Fibroblast of the conjunctiva (primary cell): ENCODE data around the gene XIRP1.

ENCODE experiments used
- DNase-seq: peaks from one replicate; pipeline ENCODE4 v3.0.0-alpha.2; 2010; ENCODE audit warnings: low read depth

XIRP1 gene

DNA sequence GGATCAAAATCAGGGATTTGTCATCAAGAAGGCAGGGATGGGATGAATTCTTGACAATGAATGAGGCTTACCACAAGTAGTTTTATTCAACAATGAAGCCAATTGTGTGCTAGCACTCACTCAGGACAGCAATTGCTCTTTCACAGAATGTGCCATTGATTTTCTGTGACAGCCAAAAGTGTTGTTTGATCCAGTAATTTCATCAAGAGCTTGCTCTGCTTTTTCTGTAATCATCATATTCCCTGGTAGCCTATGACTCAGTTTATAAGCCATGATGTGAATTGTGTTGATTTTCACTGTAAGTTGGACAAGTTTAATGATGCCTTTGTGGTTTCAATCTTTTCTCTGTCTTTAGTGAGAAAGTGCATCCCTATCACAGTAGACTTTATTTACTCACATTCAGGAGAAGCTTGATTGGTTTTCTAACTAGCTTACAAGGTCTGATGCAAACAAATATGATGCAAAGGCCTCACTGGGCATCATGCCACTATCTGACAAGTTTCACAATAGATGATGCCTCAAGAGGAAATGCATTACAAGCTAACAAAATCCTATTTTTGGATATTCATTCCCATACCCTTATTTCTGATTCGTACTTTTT lies 25.4 kb downstream of the XIRP1 start:
- DNase-seq = peak; percentile 93

DNA sequence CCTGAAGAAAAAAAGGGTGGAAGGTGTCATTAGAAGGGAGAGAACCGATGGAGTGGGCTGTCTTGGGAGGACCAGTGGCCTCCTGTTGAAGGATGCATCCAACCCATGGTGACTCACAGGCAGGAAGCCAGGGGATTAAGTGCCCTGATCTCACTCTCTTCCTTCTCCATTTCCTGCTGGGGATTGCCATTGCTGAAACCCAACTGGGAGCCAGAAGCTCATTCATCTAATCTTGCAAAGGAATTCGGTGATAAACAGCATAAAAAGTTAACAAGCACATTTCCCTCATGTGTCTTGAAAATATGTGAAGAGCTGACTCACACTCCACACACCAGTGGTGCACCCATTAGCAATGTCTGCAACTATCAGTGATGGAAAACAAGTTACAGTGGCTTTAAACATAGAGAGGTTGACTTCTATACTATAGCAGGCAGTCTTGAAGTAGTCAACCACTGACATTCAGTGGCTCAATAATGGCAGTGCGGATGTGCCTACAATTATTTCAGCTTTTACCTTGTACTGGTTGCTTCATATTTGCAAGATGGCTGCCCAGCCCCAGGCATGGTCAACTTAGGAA lies 26.2 kb downstream of the XIRP1 start:
- DNase-seq = peak; percentile 63

DNA sequence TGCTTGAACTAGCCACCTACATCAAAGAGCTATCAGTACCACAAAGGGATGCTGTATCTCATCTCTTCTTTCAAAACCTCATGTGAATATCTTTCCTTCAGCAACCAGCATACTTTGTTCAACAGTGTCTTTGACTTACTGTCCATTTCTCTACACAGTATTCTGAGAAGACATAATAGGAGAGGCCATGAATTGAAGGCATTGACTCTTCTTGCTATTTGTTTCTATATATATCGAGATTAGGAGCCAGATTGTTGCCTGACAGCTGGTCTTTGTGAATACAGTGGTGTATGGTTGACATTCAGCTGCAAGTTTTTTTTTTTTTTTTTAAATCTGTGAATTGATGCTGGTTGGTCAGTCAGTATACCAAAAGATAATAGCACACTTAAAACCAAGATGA lies 26.9 kb downstream of the XIRP1 start:
- no peak for DNase-seq

DNA sequence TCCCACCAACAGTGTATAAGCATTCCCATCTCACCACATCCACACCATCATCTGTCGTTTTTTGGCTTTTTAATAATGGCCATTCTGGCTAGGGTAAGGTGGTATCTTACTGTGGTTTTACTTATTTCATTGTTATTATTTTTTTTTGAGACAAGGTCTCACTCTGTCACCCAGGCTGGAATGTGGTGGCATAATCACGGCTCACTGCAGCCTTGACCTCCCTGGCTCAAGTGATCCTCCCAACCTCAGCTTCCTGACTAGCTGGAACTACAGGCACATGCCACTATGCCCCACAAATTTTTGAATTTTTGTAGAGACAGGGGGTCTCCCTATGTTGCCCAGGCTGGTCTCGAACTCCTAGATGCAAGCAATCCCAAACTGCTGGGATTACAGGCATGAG lies 28.0 kb downstream of the XIRP1 start:
- DNase-seq = no peak

DNA sequence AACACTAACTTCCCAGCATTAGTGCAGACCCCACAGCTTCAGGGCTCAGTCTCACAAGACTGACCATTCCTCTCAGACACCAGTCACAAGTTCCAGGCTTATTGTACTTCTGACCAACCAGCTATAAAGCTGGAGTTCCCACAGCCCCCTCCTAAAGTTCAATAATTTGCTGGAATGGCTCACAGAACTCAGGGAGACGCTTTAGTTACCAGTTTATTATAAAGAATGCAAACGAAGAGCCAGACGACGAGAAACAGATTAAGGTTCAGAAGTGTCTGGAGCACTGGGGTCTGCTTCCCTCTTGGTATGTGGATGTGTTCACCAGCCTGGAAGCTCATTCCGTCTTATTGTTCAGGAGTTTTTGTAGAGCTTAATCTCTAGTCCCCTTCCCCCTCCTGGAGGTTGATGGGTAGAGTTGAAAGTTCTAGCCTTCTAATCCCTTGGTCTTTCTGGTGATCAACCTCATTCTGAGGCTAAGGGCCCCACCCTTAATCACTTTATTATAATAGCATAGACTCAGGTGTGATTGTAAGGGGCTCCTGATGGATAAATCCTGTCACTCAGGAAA lies 34.2 kb downstream of the XIRP1 start:
- DNase-seq = no peak

DNA sequence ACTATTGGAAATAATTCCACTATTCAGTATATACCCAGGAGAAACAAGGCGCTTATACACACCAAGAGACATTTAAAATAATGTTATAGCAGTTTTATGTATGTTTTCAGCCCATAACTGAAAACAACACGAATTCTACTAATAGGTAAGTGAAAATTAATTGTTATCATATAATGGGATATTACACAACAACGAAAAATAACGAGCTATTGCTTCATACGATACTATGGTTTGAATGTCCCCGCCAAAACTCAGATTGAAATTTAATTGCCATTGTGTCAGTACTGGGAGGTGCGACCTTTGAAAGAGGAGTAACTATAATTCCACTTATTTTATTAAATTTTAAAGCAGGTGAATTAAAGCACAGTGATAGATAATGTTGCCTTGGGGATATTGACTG lies 35.0 kb downstream of the XIRP1 start:
- no peak for DNase-seq

DNA sequence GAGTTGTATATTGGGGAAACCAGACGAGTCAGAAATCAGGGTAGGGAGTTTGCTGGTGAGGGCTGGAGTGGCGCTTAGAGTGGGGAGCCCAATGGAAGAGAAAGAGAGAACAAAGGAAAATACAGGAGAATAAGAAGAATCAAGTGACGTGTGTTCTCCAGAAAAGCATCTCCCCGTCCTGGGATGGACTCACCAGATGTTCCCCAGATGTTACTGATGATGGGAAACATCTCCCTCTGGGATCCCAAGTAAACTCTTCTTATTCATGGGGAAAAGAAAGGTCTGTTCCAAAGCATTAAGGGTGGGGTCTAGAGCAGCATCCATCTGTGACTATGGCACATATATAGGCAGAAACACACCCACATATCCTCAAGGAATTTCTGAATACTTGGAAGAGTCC lies 36.0 kb downstream of the XIRP1 start:
- DNase-seq = peak; percentile 35

DNA sequence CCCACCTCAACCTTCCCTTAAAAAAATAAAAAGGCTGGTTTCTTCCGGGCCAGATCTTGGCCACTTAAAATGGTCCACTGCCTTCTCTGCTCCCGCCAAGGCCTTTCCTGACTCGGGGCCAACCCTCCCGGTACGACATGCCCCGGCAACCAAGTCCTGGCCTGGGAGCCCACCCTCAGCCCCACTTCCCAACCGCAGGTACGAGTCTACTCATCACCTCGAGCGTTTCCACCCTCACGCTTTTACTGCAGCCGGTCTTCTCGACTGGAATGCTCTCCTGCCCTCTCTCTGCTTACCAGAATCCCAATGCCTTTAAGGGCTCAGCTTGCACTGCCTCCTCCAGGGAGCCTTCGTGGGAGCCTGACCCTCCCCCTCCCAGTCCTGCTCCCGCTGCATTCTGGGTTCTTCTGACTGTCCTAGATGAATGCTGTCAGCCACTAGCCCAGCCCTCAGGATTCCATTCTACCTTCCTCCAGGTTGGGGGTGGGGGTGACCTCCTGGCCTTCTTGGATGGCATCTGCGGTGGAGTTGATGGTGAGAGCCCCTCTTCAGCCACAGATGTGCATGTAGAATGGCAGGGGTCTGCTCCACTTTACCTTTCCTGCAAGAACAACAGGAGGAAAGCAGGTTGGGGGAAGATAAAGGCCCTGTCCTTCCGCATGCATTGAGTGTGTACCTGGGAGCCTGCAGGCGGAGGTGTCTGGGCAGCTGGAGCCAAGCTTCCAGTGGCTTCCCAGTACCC lies 37.9 kb downstream of the XIRP1 start:
- no peak for DNase-seq

DNA sequence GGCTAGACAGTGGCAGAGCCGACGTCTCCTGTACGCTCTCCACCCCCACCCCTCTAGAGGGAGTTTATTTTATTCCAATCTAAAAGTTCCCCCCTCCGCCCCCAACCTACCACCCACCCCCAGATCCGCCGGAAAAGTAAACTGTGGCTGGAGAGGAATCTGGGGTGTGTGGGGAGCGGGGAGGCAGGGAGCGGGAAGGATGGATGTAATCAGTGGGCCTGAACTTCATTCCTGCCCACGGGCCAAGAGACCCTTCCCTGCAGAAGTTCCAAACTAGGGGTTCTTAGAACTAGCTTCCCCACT lies 38.5 kb downstream of the XIRP1 start:
- DNase-seq = no peak

DNA sequence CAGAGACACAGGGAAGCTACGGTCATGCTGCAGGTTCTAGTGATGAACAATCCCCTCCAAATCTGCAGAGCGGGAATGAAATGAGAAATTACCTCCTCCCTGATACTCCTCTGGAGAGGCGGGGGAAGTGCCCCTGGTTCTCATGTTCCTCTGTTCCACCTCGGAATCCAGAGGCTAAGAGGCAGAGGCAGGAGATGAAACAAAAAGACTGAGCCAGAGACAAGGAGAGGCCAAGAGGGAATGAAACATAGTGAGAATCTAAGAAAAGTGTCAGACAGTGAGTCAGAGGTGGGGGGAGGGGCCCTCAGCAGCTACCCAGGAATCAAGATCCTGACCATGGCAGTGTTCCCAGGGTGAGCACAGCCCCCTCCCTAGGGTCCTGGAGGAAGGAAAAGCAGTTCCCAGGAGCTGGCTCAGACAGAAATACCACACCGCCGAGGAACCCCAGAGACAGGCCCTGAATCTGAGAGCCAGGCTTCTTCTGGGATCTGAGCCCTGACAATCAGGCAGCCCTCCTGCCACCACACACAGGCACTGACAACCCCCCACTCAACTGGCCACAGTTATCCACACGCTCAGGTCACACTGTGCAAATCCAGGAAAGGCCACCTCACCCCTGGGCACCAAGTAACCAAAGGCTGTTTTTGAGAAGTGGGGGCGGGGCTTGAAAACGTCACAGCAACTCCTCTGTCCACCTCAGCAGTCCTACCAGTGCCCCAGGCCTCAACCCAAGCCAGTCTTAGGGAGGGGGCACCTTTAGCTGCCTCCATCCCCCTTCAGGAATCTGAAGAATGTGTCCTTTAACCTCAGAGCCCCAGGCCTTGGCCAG lies 41.4 kb downstream of the XIRP1 start:
- DNase-seq = peak; percentile 90

DNA sequence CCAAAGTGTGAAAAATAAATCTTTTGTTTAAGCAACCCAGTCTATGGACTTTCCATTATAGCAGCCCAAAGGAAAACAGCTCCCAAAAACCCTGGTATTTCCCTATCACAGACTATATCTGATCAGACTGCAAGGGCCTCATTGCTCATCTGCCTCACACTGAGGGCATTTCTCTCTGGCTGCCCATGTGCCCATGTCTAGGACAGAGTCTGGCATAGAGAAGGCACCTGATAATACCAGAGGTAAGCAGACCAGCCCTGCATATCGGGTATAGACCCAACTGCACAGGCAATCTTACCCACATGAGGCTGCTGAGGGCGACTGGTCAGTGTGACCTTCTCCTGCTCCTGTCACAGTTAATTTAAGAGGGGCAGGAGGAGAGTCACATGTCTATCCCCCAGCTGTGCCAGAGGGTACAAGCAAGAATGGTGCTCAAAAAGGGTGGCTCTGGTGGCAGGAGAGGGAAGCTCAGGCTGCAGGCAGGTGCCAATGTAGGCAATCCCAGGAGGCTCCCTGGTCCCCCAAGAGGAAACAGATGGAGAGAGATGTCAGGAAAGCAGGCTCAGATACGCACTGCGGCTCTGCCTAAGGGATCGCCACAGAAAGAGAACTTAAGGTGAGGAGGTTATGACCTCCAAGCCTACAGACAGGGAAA lies 42.1 kb downstream of the XIRP1 start:
- no peak for DNase-seq

DNA sequence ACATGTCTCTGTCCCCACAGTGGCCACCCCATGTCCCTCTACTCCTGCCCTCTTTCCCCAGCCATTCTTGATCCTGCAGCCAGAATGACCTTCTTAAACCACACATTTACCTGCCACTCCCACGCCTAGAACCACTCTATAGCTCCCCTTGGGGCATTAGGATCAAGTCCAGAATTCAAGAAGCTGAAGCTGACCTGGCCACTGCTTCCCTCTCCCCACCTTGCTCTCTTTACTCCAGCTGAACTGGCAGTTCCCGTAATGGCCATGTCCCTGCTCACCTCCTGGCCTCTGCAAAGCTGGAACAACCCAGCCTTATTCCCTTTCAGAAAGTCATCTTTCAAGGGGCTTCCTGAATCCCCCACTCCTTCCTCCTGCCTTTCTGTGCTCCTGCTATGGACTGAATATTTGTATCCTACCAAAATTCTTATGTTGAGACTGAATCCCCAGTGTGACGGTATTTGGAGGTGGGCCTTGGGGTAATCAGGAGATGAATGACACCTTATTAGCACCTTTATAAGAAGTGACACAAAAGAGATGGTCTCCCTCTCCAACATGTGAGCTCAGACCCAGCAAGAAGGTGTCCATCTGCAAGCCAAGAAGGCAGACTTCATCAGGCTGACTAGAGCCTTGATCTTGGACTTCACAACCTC lies 42.8 kb downstream of the XIRP1 start:
- DNase-seq = no peak

DNA sequence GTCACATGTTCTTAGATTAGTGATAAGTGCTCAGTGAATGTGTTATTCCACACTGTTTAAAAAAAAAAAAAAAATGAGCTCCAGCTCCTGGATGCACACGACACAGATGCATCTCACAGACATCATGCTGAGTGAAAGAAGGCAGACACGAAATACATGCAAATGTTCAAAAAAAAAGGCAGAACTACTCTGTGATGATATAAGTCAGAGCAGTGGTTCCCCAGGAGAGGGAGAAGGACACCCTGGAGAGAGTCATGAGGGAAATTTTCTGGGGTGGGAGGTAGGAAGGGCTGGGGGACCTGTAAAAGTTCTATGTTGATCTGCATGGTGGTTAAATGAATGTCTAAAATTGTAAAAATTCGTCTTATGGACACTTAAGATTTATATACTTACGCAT lies 43.3 kb downstream of the XIRP1 start:
- DNase-seq = no peak

DNA sequence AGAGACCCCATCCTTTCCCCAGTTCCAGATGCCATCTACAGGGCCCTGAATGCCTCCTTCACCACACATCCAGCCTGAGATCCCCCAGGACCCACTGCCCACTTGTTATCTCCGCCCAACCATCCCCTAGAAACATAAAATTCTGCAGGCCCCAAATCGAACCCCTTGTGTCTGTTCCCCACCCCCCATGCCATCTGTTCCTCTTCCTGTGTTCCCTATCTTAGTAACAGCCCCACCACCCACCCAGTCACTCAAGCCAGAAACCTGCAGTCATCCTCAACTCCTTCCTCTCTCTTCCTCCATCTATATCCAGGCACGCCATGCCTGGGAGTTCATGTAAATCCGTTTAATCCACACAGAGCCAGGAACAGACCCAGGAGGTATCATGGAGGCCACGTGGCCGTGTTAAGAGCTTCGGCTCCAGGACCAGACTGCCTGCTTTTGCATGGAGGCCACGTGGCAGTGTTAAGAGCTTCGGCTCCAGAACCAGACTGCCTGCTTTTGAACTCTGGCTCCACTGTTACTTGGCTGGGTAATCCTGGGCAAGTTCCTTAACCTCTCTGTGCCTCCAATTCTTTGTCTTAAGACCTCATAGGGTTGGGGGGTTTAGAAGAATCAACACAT lies 43.8 kb downstream of the XIRP1 start:
- no peak for DNase-seq

DNA sequence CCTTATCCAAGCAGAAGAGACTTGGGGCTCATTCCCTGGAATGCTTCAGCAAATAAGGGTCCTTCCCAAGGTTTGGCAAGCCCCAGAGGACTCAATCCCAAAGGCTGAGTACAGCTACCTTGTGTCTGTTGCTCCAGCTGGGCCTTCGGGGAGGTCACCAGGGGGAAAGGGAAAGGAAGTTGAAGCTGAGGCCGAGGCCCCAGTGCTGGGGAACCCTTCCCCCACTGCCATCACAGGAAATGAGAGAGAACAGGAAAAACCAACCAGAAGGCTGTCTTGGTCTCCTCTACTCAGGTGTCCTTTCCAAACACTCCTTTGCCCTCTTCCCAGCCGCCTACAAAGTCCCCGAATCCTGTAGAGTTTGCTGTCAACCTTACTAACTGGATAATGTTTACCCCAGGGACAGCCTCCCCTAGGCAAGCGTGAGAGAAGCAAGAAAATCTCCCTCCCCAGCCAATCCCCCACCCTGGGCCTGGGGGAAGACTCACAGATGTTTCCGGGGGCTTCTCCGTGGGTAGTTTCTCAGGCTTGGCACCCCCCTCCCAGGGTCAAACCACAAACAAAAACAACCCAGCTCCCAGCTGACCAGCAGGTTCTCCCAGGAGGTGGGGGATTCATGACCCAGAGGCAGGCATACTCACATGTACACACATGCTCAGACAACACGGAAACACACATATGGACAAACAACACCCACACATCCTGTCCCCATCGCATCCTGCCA lies 44.5 kb downstream of the XIRP1 start:
- no peak for DNase-seq

DNA sequence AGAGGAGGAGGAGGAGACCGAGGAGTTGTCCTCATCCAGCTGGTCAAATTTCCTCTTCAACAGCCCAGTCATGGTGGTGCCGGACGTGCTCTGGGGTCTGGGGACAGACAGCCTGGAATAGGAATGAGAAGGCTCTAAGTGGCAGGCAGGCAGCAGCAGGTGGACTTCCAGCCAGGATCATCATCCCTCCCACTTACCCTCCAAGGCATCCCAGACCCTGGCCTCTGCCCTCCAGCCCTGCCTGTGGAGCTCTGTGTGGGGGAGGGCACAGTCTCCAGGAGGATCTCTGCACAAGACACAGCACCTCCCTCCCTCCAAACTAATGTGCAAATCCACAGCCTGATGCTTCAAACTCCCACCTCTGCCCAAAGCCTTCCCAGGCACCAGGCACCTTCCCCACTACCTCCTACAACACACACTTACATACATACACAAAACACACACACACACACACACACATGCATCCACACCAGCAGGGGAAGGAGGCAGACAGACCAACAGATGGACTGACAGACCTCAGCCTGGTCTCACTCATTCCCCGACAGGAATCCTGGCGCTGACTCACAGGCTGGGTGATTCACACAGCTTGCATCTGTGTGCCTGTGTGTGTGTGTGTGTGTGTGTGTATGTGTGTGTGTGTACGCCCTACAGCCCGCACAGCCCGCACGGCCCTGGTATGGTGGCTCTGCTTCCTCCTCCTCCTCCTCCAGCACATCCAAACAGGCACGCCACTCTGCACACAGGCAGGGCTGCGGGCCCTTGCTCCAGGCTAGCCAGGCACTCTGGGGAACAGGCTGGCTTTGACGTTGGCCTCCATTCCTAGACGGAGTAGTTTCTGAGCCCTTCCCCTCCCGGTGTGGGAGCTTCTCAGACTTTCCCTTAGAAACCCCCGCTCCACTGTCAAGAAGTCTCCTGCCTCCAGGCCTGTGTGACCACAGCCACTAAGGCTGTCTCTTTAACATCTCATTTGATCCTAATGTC lies 45.5 kb downstream of the XIRP1 start:
- peak; percentile 95 for DNase-seq

DNA sequence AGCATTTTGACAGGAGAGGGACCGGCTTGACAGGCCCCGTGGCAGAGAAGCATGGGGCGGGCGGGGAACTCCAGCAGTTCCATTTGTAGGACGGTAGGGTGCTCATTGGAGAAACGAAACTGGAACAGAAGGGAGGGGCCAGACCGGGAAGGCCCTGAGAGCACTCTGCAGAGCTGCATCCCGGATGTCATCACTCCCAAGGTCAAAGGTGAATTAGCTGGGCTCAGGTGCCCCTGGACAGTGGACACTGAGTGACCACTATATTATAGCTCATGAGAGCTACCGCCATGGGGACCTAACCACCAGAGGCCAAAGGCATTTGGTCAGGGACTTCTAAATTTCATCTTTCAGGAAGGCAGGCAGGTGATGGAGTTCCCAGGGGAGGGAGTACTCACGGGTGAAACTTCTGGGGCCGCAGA lies 46.3 kb downstream of the XIRP1 start:
- DNase-seq = no peak

DNA sequence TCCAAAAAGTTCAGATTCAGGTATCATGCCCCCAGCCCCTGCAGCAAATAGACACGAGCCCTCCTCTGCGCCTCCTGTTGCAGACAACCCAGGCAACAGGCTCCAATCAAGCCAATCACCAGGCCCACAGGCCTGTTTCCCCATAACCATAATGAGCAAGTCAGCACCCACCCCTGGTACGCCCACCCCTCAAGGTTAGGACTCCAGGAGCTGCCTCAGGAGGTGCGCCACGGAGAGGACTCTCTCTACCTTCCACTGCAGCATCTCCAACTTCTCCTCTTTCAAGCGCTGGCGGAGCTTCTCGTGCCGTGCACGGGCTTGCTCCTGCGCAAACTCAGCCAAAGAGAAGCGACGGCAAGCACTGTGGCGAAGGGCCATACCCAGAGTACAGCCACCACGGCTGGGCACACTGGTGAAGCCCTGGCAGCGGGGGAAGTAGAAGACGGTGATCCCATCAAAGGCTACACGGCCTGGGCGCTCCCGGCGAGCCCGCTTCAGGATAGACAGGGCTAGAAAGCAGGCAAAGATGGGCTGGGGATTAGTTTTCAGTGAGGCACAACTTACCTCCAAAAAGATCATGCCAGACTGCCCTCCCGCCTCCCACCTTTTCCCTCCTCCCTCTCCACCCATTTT lies 47.5 kb downstream of the XIRP1 start:
- no peak for DNase-seq
